Measurements from ENCODE around the gene GRPEL2. TPM values are rescaled to one million over a fixed set of nuclear protein-coding genes. Genes with fewer than 3 reads are reported as not detected.

The GRPEL2 gene
- total RNA-seq, 1 experiment from 2014 or later: 47.3 TPM

DNA sequence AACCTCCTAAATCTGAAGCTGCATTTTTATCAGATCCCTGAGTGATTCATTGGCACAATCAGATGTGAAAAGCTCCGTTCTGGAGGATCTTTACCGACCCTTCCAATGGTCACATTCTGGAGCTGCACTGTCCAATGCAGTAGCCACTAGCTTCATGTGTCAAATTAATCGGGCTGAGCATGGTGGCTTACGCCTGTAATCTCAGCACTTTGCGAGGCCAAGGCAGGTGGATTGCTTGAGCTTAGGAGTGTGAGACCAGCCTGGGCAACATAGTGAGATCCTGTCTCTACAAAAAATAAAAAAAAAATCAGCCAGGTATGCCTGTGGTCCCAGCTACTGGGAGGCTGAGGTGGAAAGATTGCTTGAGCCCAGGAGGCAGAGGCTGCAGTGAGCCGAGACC lies 30.1 kb downstream of the GRPEL2 start:
- no peak overlapping the region for H2BK20ac ChIP-seq (ENCODE audit: low read depth, low read length, poor library complexity, severe bottlenecking)
- H4K8ac ChIP-seq (replicated peaks; ENCODE audit: insufficient read length, low read depth, low read length): no peak overlapping the region
- no peak overlapping the region for H3K4me2 ChIP-seq (ENCODE audit: insufficient read depth, insufficient read length, low read length)
- no peaks in the 10 kb centered on the region for H3K27me3 Mint-ChIP-seq (ENCODE audit: low read depth)
- no peaks in the 10 kb centered on the region for H3K23me2 ChIP-seq (ENCODE audit: insufficient read length, low read depth, low read length, poor library complexity, severe bottlenecking)
- H3K36me3 Mint-ChIP-seq (ENCODE audit: insufficient read depth in 1 of 3, low read depth in 3 of 3): no peaks in the 10 kb centered on the region
- DNase-seq: no peak
- H3K14ac ChIP-seq (ENCODE audit: insufficient read depth, low read length): no peak overlapping the region
- H3K4ac ChIP-seq (ENCODE audit: low read depth, low read length): no peak overlapping the region
- no peak overlapping the region for H2BK12ac ChIP-seq (ENCODE audit: insufficient read length, low read depth, low read length)
- no peaks in the 10 kb centered on the region for H3K79me2 ChIP-seq (ENCODE audit: insufficient read depth, low read length)
- no peaks in the 10 kb centered on the region for H3K79me1 ChIP-seq (ENCODE audit: insufficient read depth, low read depth, low read length, poor library complexity, severe bottlenecking)
- no CpG with 5 or more reads among the region's 6 CpGs for WGBS (ENCODE audit: extremely low coverage, insufficient read length, low lambda C conversion rate)
- H3T11ph ChIP-seq (ENCODE audit: low read length): no peak overlapping the region
- H2BK15ac ChIP-seq (ENCODE audit: low read depth, low read length): no peak overlapping the region
- H3K9ac ChIP-seq (ENCODE audit: extremely low read depth, insufficient read length, low read length): no peak overlapping the region
- H3K27me3 ChIP-seq (ENCODE audit: insufficient read depth, low read length): no peaks in the 10 kb centered on the region
- no peak overlapping the region for H4K91ac ChIP-seq (ENCODE audit: insufficient read length, low read depth, low read length)
- H3K27ac Mint-ChIP-seq: no peak overlapping the region
- no peaks in the 10 kb centered on the region for H3K4me1 ChIP-seq (ENCODE audit: insufficient read depth, low read length)
- no peak overlapping the region for H3K18ac ChIP-seq (ENCODE audit: insufficient read length, low read depth, low read length)
- no peak overlapping the region for H3K56ac ChIP-seq (ENCODE audit: insufficient read length, low read depth, low read length)
- H2AFZ ChIP-seq (ENCODE audit: low read length): no peak overlapping the region
- no peak overlapping the region for H4K5ac ChIP-seq (ENCODE audit: insufficient read length, low read depth, low read length)
- no peak overlapping the region for H2BK5ac ChIP-seq (ENCODE audit: insufficient read length, low read length)
- H3K9me3 ChIP-seq (ENCODE audit: control insufficient read depth, low read depth, low read length): no peaks in the 10 kb centered on the region
- H2BK120ac ChIP-seq (ENCODE audit: low read depth, low read length, poor library complexity, severe bottlenecking): no peak overlapping the region
- no peak overlapping the region for H3K27ac ChIP-seq (ENCODE audit: insufficient read length, low read depth, low read length)
- H3K9me3 Mint-ChIP-seq: no peaks in the 10 kb centered on the region; a peak in 1 of 5 replicates
- no peaks in the 10 kb centered on the region for H4K20me1 ChIP-seq (ENCODE audit: control insufficient read depth, insufficient read depth, insufficient read length)
- H3K4me1 Mint-ChIP-seq: peaks cover 22 to 23% of the 10 kb centered on the region in 2 experiments
- no peak overlapping the region for H3K4me3 Mint-ChIP-seq
- TF ChIP-seq, protein P1, sequence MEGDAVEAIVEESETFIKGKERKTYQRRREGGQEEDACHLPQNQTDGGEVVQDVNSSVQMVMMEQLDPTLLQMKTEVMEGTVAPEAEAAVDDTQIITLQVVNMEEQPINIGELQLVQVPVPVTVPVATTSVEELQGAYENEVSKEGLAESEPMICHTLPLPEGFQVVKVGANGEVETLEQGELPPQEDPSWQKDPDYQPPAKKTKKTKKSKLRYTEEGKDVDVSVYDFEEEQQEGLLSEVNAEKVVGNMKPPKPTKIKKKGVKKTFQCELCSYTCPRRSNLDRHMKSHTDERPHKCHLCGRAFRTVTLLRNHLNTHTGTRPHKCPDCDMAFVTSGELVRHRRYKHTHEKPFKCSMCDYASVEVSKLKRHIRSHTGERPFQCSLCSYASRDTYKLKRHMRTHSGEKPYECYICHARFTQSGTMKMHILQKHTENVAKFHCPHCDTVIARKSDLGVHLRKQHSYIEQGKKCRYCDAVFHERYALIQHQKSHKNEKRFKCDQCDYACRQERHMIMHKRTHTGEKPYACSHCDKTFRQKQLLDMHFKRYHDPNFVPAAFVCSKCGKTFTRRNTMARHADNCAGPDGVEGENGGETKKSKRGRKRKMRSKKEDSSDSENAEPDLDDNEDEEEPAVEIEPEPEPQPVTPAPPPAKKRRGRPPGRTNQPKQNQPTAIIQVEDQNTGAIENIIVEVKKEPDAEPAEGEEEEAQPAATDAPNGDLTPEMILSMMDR (conservative IDR thresholded peaks at IDR 0.05): no peak
- H2AK5ac ChIP-seq (ENCODE audit: insufficient read length, low read length): no peak overlapping the region
- H3K23ac ChIP-seq (ENCODE audit: insufficient read length, low read depth, low read length): no peak overlapping the region

Data from H9 (cell line).